HUDEP-2 (cell line): ENCODE results near the gene RAB40C.

Experiments
- DNase-seq, 76 experiments: peaks; one replicate each; lab custom pipeline; 2025; ENCODE audit not compliant: unreplicated experiment in 76 of 76; lab: John Stamatoyannopoulos, UW

Gene RAB40C

DNA sequence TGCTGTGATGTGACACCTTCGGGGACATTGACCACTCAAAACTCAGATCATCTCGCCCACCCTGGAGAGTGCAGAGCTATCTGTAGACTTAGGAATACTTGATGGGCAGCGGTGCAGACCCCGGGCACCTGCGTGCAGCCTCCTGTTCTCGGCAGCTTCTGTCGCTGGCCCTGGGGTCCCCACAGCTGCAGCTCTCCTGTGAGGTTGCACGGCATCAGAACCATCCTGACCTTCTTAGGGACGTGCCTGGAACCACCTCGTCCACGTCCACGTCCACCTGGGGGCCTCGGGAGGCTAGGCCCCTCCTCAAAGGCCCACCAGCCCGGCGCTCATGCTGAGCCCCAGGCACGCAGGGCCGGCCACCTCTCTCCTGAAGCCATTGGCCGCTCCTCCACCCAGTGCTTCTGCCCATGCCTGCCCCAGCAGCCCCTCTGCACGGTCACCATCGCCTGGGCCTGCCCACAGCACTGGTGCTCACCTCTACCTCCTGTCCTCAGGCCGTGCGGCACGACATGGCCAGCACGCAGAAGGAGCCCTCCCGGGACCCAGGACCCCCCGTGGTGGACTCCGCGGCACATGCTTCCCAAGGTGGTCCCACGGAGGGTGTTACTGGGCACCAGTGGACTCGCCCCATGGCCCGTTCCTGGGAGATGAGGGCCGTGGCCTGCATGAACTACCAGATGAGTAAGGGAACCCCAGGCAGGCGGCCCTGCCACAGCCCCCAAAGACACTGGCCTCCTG lies 38.6 kb downstream of the RAB40C start:
- no peak for DNase-seq

DNA sequence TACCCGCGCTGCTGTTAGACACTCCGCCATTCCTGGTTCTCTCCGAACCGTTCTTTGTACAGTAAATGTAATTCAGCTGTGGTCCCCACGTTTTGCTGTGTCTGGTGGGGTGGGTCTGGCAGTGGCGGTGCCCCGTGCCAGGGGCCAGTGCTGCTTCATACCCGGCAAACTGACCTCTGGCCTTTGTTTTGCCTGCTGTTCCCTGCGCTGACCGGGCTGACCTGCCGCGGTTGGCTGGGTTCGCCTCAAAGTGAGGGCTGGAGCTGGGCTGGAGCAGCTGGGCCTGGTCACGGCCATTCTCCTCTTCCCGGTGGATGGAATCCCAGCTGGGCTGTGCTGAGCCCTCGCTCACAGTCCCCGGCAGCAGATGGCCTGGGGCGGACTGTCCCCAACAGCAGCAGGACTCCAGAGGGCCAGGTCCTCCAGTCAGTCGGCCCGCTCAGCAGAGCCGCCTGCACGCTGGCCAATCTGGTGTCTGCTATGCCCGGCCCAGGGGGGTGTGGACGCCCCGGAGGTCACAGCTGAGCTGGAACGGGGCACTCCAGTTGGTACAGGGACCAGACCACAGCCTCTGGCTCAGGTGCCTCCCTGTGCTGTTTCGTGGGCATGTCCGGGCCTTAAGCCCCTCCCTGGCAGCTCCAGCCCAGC lies 39.4 kb downstream of the RAB40C start:
- no peak for DNase-seq

DNA sequence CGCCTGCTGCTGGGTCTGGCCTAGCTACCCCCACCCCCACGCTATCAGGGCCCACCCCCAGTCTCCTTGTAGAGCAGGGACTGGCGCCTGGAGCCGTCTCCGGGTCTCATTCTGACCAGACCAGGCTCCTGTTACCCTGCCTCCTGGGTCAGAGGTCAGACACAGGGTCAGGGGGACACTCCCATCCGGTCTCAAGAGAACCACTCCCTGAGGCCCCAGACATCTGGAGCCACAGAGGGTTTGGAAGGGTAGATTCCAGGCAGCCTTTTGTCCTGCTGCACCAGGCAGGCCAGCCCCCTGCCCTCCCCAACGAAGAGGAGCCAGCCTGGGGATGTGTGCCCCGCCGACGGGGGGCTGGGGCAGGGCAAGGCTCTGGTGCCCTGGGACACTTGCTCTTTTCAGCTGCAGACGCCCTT lies 40.0 kb downstream of the RAB40C start:
- DNase-seq = peak in 1 of 76 experiments; percentile 17

DNA sequence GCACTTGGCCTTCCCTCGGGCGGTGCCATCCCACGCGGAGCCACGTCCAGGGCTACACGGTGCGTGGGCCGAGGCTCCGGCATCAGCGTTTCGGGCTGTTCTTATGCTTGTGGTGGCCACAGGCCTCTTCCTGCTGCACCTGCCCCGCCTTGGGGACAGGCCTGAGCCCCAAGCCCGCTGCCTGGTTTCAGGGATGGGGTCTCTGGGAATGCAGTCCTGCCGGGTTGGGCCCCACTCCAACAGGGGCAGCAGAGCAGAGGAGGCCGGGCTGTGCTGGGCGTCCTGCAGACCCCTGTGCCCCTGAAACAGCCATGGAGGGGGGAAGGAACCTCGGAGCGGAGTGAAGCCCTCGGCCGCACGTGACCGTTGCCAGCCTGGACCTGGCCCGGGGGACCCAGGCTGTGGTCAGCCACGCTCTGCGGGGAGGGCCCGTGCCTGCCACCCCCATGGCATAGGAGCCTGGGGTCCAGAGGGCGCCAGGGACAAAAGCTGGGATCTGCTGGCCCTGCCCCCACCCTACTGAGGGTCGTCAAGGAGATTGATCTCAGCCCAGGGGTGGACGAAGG lies 40.5 kb downstream of the RAB40C start:
- DNase-seq = peak in 1 of 76 experiments; percentile 35

DNA sequence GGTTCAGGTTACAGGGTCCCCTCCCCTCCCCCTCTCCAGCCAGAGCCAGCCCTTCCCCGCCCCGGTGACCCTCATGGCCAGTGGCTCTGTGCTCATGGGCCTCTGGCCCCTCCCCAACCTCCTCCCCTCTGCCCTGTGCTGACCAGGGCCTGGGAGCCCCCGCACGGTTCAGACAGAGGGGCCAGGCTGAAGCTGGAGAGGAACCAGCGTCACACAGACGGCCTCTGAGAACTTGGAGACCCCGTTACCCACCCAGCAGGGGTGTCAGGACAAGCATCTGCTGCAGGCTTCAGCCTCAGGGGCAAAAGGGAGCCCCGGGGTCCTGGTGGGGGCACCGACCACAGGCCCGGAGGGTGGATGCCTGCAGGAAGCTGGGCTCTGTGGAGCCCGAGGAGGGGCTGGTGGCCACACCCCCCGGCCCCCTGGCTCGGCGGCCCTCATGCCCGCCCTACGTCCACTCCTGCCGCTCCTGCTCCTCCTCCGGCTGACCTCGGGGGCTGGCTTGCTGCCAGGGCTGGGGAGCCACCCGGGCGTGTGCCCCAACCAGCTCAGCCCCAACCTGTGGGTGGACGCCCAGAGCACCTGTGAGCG lies 41.0 kb downstream of the RAB40C start, which contains the start of gene WFIKKN1:
TSS of gene WFIKKN1 (plus strand) at position 171 of the 591 bp plus-strand sequence. CDS start at position 440, 269 bp downstream.
- peak in 11 of 76 experiments; percentile 11 to 36 (median 15) for DNase-seq

DNA sequence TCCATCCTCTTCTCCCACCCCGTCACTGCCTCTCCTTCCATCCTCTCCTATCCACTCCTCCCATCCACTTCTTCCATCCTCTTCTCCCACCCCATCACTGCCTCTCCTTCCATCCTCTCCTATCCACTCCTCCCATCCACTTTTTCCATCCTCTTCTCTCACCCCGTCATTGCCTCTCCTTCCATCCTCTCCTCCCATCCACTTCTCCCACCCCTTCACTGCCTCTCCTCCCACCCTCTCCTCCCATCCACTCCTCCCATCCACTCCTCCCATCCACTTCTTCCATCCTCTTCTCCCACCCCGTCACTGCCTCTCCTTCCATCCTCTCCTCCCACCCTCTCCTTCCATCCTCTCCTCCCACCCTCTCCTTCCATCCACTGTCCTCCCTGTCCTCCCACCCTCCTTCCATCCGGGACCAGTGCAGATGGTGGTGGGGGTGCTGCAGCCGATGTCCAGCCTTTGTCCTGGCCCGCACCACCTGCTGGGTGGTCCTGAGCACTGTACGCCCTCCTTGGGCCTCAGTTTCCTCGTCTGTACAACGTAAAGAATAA lies 42.0 kb downstream of the RAB40C start:
- no peak for DNase-seq

DNA sequence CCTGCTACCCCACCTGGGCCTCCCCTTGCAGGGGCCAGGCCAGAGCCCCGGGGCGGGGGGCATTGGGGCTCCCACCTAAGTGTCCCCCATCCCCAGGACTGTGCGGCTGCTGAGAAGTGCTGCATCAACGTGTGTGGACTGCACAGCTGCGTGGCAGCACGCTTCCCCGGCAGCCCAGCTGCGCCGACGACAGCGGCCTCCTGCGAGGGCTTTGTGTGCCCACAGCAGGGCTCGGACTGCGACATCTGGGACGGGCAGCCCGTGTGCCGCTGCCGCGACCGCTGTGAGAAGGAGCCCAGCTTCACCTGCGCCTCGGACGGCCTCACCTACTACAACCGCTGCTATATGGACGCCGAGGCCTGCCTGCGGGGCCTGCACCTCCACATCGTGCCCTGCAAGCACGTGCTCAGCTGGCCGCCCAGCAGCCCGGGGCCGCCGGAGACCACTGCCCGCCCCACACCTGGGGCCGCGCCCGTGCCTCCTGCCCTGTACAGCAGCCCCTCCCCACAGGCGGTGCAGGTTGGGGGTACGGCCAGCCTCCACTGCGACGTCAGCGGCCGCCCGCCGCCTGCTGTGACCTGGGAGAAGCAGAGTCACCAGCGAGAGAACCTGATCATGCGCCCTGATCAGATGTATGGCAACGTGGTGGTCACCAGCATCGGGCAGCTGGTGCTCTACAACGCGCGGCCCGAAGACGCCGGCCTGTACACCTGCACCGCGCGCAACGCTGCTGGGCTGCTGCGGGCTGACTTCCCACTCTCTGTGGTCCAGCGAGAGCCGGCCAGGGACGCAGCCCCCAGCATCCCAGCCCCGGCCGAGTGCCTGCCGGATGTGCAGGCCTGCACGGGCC lies 42.8 kb downstream of the RAB40C start:
- no peak for DNase-seq

DNA sequence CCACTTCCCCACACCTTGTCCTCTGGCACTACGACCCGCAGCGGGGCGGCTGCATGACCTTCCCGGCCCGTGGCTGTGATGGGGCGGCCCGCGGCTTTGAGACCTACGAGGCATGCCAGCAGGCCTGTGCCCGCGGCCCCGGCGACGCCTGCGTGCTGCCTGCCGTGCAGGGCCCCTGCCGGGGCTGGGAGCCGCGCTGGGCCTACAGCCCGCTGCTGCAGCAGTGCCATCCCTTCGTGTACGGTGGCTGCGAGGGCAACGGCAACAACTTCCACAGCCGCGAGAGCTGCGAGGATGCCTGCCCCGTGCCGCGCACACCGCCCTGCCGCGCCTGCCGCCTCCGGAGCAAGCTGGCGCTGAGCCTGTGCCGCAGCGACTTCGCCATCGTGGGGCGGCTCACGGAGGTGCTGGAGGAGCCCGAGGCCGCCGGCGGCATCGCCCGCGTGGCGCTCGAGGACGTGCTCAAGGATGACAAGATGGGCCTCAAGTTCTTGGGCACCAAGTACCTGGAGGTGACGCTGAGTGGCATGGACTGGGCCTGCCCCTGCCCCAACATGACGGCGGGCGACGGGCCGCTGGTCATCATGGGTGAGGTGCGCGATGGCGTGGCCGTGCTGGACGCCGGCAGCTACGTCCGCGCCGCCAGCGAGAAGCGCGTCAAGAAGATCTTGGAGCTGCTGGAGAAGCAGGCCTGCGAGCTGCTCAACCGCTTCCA lies 43.6 kb downstream of the RAB40C start:
- no peak for DNase-seq

DNA sequence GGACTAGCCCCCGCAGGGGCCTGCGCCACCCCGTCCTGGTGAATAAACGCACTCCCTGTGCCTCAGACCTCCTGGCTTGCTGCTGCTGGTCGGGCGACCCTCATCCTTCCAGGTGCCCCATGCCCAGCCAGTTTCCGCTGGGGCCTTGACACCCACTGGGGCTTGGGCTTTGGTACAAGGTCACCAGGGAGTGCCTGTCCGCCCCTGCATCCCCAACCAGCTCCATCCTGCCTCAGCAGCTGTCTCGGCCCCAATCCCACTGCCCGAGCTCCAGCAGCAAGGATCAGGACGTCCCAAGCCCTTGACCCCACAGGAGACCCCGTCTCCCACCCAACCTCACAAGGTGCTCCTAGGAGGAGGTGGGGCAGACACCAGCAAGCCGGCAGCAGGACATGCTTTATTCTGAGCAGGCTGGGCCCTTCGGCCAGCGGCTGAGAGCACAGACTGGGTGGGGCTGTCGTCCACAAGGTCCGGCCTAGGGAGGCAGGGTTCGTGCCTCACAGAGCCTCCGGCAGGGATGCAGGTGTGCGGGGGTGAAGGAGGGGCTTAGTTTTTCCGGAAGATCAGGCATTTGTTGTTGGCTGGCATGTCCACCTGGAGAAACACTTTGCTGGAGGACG lies 44.3 kb downstream of the RAB40C start:
- DNase-seq = no peak

DNA sequence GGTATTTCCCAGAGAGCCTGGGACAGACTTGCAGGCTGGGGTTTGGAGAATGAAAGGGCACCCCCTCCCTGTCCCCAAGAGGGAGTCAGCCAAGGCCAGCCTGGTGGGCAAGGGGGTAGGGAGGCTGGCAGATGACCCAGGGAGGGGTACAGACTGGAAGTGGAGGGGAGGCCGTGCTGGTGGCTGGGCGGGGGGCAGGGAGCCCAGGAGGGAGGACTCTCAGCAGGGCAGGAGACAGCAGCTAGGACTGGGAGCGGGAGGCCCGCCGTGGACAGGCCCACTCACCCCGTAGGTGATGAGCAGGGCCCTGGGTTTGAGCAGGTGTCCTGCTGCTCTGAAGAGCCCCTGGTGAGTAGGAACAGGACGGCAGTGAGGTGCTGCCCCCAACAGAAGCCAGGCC lies 45.1 kb downstream of the RAB40C start:
- DNase-seq = no peak

DNA sequence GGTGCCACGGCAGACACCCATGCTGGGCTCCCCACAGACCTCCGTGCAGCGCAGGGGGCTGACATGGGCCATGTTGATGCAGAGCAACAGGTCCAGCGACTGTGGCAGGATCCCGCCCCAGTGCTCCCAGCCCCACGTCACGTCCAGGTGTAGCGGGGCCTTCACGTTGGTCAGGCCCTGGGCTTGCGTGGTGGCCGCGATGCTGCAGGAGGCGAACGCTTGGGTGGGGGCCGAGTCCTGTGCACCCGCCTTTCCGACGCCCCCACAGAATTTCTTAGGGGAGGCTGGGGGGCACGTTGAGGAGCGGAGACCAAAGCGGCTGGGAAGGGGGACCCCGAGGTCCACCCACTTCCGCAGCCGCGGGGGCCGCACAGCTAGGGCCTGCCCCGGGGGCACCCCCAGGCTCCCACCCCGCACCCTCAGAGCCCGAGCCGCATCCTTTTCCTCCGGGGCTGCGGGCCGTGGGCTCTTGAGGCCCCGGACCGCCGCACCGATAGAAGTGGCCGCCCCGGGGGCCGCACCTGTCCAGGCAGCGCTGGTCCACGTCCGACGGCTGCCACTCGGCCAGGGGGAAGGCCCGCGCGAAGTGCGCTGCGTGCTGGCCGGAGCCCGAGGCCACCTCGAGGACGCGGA lies 45.8 kb downstream of the RAB40C start:
- DNase-seq = no peak

DNA sequence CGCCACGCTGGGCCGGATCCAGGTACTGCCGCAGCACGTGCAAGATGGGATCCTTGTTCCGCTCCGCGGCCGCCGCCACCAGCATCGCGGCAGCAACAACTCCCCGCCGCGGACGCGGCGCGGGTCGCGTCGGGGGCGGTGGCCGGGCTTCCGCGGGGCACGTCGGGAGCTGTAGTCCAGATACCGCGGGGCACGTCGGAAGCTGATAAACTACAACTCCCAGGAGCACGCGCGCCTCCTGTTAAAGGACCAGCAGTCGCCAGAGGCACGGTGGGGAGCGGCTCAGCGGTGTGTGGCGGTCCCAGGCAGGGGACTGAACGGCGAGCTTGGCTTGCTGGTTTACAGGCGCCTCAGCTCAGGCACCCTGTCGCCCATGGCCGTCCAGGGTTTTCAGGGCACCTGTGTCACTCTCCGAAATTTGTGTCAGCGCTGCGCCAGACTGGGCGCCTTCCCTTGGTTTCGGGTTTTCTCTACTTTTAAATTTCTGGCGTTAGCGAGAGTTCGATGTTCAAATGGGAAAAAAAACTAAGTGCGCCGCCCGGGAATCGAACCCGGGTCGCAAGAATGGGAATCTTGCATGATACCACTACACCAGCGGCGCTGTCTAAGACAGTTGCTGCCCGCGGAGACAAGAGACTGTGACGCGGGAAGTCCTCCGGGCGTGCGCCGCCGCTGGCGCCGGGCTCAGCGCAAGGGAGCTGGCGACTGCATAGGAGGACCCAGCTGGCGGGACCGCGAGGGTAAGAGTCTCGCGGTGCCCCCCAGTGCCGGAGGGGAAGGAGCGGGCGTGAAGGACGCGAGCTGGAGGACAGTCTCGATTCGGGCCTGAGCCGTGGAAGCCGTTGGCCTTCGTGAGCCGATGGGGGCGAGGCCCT lies 46.6 kb downstream of the RAB40C start, which contains the start of gene METTL26:
TSS of gene METTL26 (minus strand) at position 100 of the 875 bp plus-strand sequence. CDS start at position 85, 15 bp downstream.
- DNase-seq = peak in 75 of 76 experiments; percentile 18 to 98 (median 88)

DNA sequence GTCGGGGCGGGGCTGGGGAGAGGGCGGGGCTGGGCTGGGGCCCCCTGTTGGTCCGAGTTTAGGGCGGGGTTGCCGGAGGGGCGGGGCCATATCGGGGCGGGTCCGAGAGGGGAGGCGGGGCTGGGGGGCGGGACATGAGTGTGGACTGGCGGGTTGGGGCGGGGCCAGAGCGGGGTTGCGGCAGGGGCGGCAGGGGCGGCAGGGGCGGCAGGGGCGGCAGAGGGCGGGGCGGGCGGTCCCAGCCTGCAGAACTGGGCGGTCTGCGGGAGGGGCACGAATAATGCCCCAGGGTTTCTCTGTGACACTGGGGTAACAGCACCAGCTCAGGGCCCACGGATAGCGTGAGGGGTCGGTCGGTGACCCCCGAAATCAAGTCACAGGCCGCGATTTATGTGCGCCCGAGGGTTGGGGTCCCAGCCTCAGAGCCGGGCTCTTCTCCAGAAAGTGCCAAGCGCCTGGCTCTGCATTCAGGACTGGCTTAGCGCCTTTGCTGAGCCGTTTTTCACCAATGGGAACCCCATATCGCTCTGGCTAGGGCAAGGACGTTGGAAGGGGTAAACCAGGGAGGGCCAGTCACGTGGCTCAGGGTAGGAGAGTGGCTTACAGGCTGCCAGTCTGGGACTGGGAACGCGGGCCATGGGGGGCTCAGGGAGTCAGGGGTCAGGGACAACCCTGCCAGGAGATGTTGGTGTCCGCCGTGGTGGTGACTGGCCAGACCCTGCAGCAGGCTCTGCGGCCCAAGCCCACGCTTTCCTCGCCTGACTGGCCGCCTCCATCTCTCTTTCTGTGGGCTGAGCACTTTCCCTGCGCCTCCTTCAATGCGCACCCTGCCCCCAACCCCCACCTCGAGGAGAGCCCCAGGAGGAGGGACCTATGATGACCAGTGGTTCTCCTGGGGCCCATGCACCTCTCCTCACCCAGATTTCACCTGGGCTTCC lies 47.5 kb downstream of the RAB40C start:
- DNase-seq = peak in 58 of 76 experiments; percentile 11 to 94 (median 86)

DNA sequence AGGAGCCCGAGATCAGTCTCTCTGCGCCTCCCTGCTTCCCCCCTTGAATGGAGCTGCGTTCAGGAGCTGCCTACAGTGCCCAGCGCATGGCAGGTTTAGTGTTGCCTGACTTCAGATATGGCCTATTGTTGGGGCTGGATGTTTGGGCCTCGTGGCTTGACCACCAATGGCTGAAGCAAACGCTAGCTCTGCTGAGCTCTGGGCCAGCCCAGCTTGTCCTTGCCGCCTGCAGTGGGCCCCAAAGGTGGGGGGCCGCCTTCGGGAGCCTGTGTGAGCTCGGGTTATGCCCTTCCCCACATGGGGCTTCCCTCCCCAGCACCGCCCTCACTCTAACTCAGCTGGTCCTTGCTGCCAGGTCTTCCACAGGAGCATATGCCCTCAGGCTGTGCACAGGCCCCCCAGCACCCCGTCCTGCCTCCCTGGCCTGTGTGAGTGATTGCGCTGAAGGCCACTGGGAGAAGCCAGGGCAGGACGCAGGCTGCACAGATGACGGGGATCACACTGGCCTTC lies 48.2 kb downstream of the RAB40C start:
- no peak for DNase-seq

DNA sequence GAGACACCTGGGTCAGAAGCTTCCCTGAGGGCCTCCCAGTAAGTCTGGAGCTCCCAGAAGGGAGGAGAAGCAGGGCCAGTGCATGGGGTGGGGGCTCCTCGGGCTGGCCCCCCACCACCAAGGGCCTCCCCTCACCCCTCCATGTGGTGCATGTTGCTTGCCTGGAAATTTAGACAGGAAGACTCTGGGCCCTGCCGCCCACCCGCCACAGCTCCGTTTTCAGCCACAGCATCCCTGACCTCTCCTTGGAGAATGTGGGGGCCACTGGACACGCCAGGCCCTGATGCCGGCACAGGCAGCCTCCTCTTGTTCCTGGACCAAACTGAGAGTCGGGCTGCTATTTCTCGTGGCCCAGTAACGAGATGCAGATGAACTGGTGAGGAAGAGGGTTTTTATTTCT lies 49.0 kb downstream of the RAB40C start:
- DNase-seq = no peak

DNA sequence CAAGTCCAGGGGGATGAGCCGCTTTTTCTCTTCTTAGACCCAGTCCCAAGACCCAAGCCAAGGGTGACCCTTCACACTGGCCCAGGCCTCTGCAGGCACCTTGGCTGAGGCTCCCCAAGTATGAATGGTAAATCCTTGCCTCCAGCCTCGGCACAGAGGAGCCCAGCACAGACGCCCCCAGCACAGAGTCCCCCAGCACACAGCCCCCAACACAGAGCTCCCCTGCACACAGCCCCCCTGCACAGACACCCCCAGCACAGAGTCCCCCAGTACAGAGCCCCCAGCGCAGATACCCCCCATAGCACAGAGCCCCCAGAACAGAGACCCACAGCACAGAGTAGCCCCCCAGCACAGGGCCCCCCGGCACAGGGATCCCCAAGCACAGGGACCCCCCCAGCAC lies 50.7 kb downstream of the RAB40C start:
- DNase-seq = no peak
